GM12878 (cell line): Measurements from ENCODE around the gene PDCD1LG2. TPM values are rescaled to one million over a fixed set of nuclear protein-coding genes. Genes with fewer than 3 reads are reported as not detected.

Source experiments
- ATAC-seq: fragments of 200-7000 bp; cut with Tn5 transposase; 3 replicates; pipeline ENCODE4 v1.9.1; 2020; ENCODE audit warnings: mild to moderate bottlenecking, moderate library complexity
- BruUV-seq: library from RNA; stranded (reverse); fragments of 400-500 nt; replicated peaks from 2 replicates; lab custom pipeline; 2021; lab: Mats Ljungman, UMichigan
- CTCF ChIA-PET: fragments of 300-600 bp; sonication (Branson Sonifier 250); formaldehyde crosslinking; extraction: SDS; loops from one replicate; lab custom pipeline; 2021; ENCODE audit warnings: inconsistent platforms; lab: Yijun Ruan, JAX
- POLR2A ChIA-PET: fragments of 350-600 bp; formaldehyde crosslinking; extraction: SDS; loops from one replicate; lab custom pipeline; 2021; ENCODE audit warnings: inconsistent platforms; lab: Charles Lee
- RAD21 ChIA-PET: fragments of 300-600 bp; sonication (Branson Sonifier 250); formaldehyde crosslinking; loops from one replicate; lab custom pipeline; 2023; ENCODE audit warnings: antibody characterized with exemption; ENCODE audit not compliant: unreplicated experiment; lab: Charles Lee
- SMC1A ChIA-PET: fragments of 300-600 bp; sonication (Branson Sonifier 250); formaldehyde crosslinking; loops from one replicate; lab custom pipeline; 2023; ENCODE audit not compliant: unreplicated experiment, uncharacterized antibody; lab: Charles Lee
- DNase-seq: peaks from one replicate; pipeline ENCODE4 v3.0.0-alpha.2; 2011; ENCODE audit warnings: low read depth, low spot score
- FAIRE-seq: peaks from 3 replicates; lab custom pipeline; 2011; peaks lifted over from hg19 to GRCh38; lab: Jason Lieb, UNC
- H2AFZ ChIP-seq: 2 replicates; pipeline ENCODE4 v1.6.0; 2011; ENCODE audit warnings: low read depth, low read length, control low read depth; ENCODE audit not compliant: control insufficient read depth
- H3K27ac ChIP-seq: 2 replicates; pipeline ENCODE4 v1.5.1; 2011; ENCODE audit warnings: control low read depth; ENCODE audit not compliant: control insufficient read depth, insufficient read depth
- H3K27me3 ChIP-seq, 2 experiments: replicated peaks in 1 of 2; 2 replicates each; pipeline versions ENCODE4 v1.6.0 to v1.6.1; 2011; ENCODE audit warnings: low read length in 1 of 2; ENCODE audit not compliant: control insufficient read depth in 2 of 2, insufficient read depth in 2 of 2
- H3K36me3 ChIP-seq, 2 experiments: 2 replicates each; pipeline ENCODE4 v1.5.1; 2011; ENCODE audit warnings: low read length in 1 of 2; ENCODE audit not compliant: control insufficient read depth in 2 of 2, insufficient read depth in 2 of 2
- H3K4me1 ChIP-seq: 2 replicates; pipeline ENCODE4 v1.6.1; 2011; ENCODE audit warnings: mild to moderate bottlenecking, low read length, moderate library complexity, mixed read lengths; ENCODE audit not compliant: control insufficient read depth, insufficient read depth
- H3K4me2 ChIP-seq: 2 replicates; pipeline ENCODE4 v1.6.0; 2011; ENCODE audit warnings: control low read depth; ENCODE audit not compliant: control insufficient read depth, insufficient read depth
- H3K4me3 ChIP-seq: fragments of 200-600 bp; sonication (generic); 2 replicates; pipeline ENCODE4 v1.5.1; 2016
- H3K79me2 ChIP-seq: 2 replicates; pipeline ENCODE4 v1.6.0; 2011; ENCODE audit warnings: low read length; ENCODE audit not compliant: control insufficient read depth, insufficient read depth
- H3K9ac ChIP-seq: 2 replicates; pipeline ENCODE4 v1.8.0; 2011; ENCODE audit warnings: low read length, control low read depth, mixed read lengths; ENCODE audit not compliant: control insufficient read depth, insufficient read depth
- H3K9me3 ChIP-seq: replicated peaks from 3 replicates; pipeline ENCODE4 v1.5.1; 2011; ENCODE audit warnings: mild to moderate bottlenecking, low read length; ENCODE audit not compliant: control insufficient read depth, insufficient read depth
- H4K20me1 ChIP-seq: 2 replicates; pipeline ENCODE4 v1.6.0; 2011; ENCODE audit not compliant: control insufficient read depth, insufficient read depth
- ATF7 ChIP-seq: fragments of 450-650 bp; IDR thresholded peaks from 2 replicates; pipeline ENCODE4 v1.6.1; 2016; ENCODE audit warnings: low read depth, mild to moderate bottlenecking
- BCL11A ChIP-seq: IDR thresholded peaks from 2 replicates; pipeline ENCODE4 v1.6.1; 2011; ENCODE audit warnings: low read depth, low read length
- DPF2 ChIP-seq: fragments of 450-650 bp; IDR thresholded peaks from 2 replicates; pipeline ENCODE4 v1.6.1; 2017; ENCODE audit warnings: mild to moderate bottlenecking
- EED ChIP-seq: sonication (generic); IDR thresholded peaks from 2 replicates; pipeline ENCODE4 v1.6.1; 2016; ENCODE audit warnings: antibody characterized with exemption, low read depth
- FOXK2 ChIP-seq: fragments of 450-650 bp; IDR thresholded peaks from 2 replicates; pipeline ENCODE4 v1.6.1; 2017; ENCODE audit warnings: mild to moderate bottlenecking, moderate library complexity
- IKZF2 ChIP-seq, 2 experiments: fragments of 450-650 bp; IDR thresholded peaks; 2 replicates each; pipeline ENCODE4 v1.6.1; 2017; ENCODE audit warnings: mild to moderate bottlenecking in 2 of 2, moderate library complexity in 2 of 2
- JUND ChIP-seq: IDR thresholded peaks from 2 replicates; pipeline ENCODE4 v1.6.1; 2012; ENCODE audit warnings: low read depth, mild to moderate bottlenecking, low read length, improper control_type of control experiment, moderate library complexity
- MTA2 ChIP-seq: fragments of 450-650 bp; IDR thresholded peaks from 2 replicates; pipeline ENCODE4 v1.6.1; 2016; ENCODE audit warnings: low read depth, mild to moderate bottlenecking, moderate library complexity
- PAX5 ChIP-seq: IDR thresholded peaks from 2 replicates; pipeline ENCODE4 v1.6.1; 2011; ENCODE audit warnings: low read depth, low read length, borderline replicate concordance
- SPI1 ChIP-seq: IDR thresholded peaks from 2 replicates; pipeline ENCODE4 v1.6.1; 2011; ENCODE audit warnings: low read depth, mild to moderate bottlenecking, low read length, moderate library complexity, borderline replicate concordance; ENCODE audit not compliant: insufficient read depth
- ZNF622 ChIP-seq: fragments of 450-650 bp; IDR thresholded peaks from 2 replicates; pipeline ENCODE4 v1.6.1; 2017; ENCODE audit warnings: mild to moderate bottlenecking, inconsistent platforms
- in situ Hi-C: fragments of 300-500 bp; cut with MboI; formaldehyde crosslinking; loops from 9 replicates; pipeline ENCODE4 v1.14.3; 2018; ENCODE audit warnings: mixed read lengths
- intact Hi-C: fragments of 100-400 bp; cut with micrococcal nuclease; formaldehyde crosslinking; loops from one replicate; pipeline ENCODE4 v1.14.2; 2022; ENCODE audit not compliant: unreplicated experiment
- polyA plus RNA-seq, 11 experiments: library from polyadenylated mRNA; depleted of rRNA in 4 of 11; unstranded in 6 of 11; stranded (reverse) in 5 of 11; fragments of >200 nt; fragmentation: Nextera tagmentation in 4 of 11; fragmentation: Illumina TruSeq in 1 of 11; extraction: Ambion mirVana in 4 of 11; extraction: Trizol in 1 of 11; gene quantifications; 1 replicate in 1 of 11; 2 replicates in 10 of 11; pipeline versions ENCODE4 v1.2.1 to v1.2.3, GENCODE V29; 2011 to 2016; ENCODE audit warnings: inconsistent platforms in 2 of 11, missing spikeins in 2 of 11, low read depth in 1 of 11
- total RNA-seq, 4 experiments: library from RNA; depleted of rRNA in 3 of 4; stranded (reverse); fragments of >200 nt in 3 of 4; fragmentation: Illumina TruSeq in 1 of 4; extraction: Trizol in 1 of 4; gene quantifications; 2 replicates each; pipeline versions ENCODE4 v1.2.1 to v1.2.3, GENCODE V29; 2013 to 2021
- TF ChIP-seq, protein P1 (sequence below): fragments of 450-650 bp; formaldehyde crosslinking; IDR thresholded peaks from 2 replicates; pipeline ENCODE4 v1.5.0; 2022; ENCODE audit warnings: mild to moderate bottlenecking, missing genetic modification characterization
- TF ChIP-seq, protein P2 (sequence below): fragments of 450-650 bp; IDR thresholded peaks from 2 replicates; pipeline ENCODE4 v1.6.1; 2016; ENCODE audit warnings: mild to moderate bottlenecking
- TF ChIP-seq, protein P3 (sequence below): IDR thresholded peaks from 2 replicates; pipeline ENCODE4 v1.6.1; 2011; ENCODE audit warnings: low read depth, low read length, improper control_type of control experiment, borderline replicate concordance
- TF ChIP-seq, protein P4 (sequence below): IDR thresholded peaks from 2 replicates; pipeline ENCODE4 v1.6.1; 2012; ENCODE audit warnings: low read length, inconsistent platforms
- TF ChIP-seq, protein P5 (sequence below), 3 experiments: IDR thresholded peaks in 2 of 3; conservative IDR thresholded peaks in 1 of 3; 2 replicates each; pipeline ENCODE4 v1.5.1; 2011; ENCODE audit warnings: low read depth in 3 of 3, low read length in 3 of 3, mild to moderate bottlenecking in 3 of 3, control low read depth in 2 of 3, moderate library complexity in 2 of 3, inconsistent platforms in 1 of 3, mixed read lengths in 1 of 3; ENCODE audit not compliant: control insufficient read depth in 2 of 3, insufficient read depth in 1 of 3; ENCODE audit errors: extremely low read depth in 1 of 3

The PDCD1LG2 gene
- total and polyA plus RNA-seq, 10 of the 15 experiments (the other 5 are each of a cell fraction or from before 2014, with no cell fraction given) = 1.5 to 37.3 (median 3.0) TPM

DNA sequence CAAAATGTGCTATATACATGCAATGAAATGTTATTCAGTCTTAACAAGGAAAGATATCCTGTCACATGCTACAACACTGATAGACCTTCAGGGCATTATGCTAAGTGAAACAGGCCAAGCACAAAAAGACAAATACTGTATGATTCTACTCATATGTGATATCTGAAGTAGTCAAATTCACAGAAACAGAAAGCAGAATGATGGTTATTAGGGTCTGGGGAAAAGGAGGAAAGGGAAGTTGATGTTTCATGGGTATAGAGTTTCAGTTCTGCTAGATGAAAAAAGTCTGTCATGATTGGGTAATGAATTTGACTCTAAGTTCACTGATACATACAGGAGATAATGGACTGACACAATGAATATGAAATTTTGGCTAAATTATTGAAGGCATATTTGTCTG, 107.4 kb downstream of the PDCD1LG2 start:
- FAIRE-seq = peak; percentile 94
- H3K4me2 ChIP-seq = peak overlapping the region; percentile 66
- intact Hi-C loops = no loop called here
- no peak for TF ChIP-seq ZNF622
- 0 out of 2 replicates have a peak, but pooled peaks have one; percentile 33 for TF ChIP-seq DPF2
- TF ChIP-seq, protein P1, sequence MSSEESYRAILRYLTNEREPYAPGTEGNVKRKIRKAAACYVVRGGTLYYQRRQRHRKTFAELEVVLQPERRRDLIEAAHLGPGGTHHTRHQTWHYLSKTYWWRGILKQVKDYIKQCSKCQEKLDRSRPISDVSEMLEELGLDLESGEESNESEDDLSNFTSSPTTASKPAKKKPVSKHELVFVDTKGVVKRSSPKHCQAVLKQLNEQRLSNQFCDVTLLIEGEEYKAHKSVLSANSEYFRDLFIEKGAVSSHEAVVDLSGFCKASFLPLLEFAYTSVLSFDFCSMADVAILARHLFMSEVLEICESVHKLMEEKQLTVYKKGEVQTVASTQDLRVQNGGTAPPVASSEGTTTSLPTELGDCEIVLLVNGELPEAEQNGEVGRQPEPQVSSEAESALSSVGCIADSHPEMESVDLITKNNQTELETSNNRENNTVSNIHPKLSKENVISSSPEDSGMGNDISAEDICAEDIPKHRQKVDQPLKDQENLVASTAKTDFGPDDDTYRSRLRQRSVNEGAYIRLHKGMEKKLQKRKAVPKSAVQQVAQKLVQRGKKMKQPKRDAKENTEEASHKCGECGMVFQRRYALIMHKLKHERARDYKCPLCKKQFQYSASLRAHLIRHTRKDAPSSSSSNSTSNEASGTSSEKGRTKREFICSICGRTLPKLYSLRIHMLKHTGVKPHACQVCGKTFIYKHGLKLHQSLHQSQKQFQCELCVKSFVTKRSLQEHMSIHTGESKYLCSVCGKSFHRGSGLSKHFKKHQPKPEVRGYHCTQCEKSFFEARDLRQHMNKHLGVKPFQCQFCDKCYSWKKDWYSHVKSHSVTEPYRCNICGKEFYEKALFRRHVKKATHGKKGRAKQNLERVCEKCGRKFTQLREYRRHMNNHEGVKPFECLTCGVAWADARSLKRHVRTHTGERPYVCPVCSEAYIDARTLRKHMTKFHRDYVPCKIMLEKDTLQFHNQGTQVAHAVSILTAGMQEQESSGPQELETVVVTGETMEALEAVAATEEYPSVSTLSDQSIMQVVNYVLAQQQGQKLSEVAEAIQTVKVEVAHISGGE (CRISPR knock-in tag) = no peak
- TF ChIP-seq BCL11A = 0 out of 2 replicates have a peak, but pooled peaks have one; percentile 18
- no peak for TF ChIP-seq FOXK2
- peak; percentile 46; the same call in 1 of the 2 replicates for TF ChIP-seq EED
- TF ChIP-seq, protein P2, sequence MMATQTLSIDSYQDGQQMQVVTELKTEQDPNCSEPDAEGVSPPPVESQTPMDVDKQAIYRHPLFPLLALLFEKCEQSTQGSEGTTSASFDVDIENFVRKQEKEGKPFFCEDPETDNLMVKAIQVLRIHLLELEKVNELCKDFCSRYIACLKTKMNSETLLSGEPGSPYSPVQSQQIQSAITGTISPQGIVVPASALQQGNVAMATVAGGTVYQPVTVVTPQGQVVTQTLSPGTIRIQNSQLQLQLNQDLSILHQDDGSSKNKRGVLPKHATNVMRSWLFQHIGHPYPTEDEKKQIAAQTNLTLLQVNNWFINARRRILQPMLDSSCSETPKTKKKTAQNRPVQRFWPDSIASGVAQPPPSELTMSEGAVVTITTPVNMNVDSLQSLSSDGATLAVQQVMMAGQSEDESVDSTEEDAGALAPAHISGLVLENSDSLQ = peak; percentile 65
- no peak for TF ChIP-seq JUND
- TF ChIP-seq SPI1 = peak; percentile 87
- TF ChIP-seq, protein P3, sequence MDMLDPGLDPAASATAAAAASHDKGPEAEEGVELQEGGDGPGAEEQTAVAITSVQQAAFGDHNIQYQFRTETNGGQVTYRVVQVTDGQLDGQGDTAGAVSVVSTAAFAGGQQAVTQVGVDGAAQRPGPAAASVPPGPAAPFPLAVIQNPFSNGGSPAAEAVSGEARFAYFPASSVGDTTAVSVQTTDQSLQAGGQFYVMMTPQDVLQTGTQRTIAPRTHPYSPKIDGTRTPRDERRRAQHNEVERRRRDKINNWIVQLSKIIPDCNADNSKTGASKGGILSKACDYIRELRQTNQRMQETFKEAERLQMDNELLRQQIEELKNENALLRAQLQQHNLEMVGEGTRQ = no peak; the same call in 1 of the 2 replicates
- TF ChIP-seq PAX5 = 0 out of 2 replicates have a peak, but pooled peaks have one; percentile 25
- TF ChIP-seq ATF7 = peak; percentile 79
- TF ChIP-seq, protein P4, sequence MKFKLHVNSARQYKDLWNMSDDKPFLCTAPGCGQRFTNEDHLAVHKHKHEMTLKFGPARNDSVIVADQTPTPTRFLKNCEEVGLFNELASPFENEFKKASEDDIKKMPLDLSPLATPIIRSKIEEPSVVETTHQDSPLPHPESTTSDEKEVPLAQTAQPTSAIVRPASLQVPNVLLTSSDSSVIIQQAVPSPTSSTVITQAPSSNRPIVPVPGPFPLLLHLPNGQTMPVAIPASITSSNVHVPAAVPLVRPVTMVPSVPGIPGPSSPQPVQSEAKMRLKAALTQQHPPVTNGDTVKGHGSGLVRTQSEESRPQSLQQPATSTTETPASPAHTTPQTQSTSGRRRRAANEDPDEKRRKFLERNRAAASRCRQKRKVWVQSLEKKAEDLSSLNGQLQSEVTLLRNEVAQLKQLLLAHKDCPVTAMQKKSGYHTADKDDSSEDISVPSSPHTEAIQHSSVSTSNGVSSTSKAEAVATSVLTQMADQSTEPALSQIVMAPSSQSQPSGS = peak; percentile 40
- TF ChIP-seq, protein P5, sequence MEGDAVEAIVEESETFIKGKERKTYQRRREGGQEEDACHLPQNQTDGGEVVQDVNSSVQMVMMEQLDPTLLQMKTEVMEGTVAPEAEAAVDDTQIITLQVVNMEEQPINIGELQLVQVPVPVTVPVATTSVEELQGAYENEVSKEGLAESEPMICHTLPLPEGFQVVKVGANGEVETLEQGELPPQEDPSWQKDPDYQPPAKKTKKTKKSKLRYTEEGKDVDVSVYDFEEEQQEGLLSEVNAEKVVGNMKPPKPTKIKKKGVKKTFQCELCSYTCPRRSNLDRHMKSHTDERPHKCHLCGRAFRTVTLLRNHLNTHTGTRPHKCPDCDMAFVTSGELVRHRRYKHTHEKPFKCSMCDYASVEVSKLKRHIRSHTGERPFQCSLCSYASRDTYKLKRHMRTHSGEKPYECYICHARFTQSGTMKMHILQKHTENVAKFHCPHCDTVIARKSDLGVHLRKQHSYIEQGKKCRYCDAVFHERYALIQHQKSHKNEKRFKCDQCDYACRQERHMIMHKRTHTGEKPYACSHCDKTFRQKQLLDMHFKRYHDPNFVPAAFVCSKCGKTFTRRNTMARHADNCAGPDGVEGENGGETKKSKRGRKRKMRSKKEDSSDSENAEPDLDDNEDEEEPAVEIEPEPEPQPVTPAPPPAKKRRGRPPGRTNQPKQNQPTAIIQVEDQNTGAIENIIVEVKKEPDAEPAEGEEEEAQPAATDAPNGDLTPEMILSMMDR (IDR thresholded peaks at IDR 0.05 in 2 of 3, conservative IDR thresholded peaks at IDR 0.05 in 1 of 3; ENCODE audit: control insufficient read depth in 2 of 3, extremely low read depth in 1 of 3, insufficient read depth in 1 of 3, low read depth in 3 of 3, low read length in 3 of 3) = no peak
- peak; percentile 93 to 95 for TF ChIP-seq IKZF2 (IDR thresholded peaks at IDR 0.05)
- peak; percentile 83 for TF ChIP-seq MTA2

More for the DNA sequence above, 107.4 kb downstream of the PDCD1LG2 start:
- no TSS peak for BruUV-seq
- 0 out of 4 replicates have a peak, but pooled peaks cover 0 to 3% of the 10 kb centered on the region in 2 experiments for H3K36me3 ChIP-seq
- peaks cover 31% of the 10 kb centered on the region for H3K79me2 ChIP-seq
- DNase-seq = peak; percentile 92
- H4K20me1 ChIP-seq = no peaks in the 10 kb centered on the region
- ChIA-PET CTCF (no interaction called here), SMC1A (no interaction called here), RAD21 (no interaction called here), POLR2A (no interaction called here)
- in situ Hi-C loops = no loop called here
- peak overlapping the region; percentile 21; the same call in 1 of the 2 replicates for H3K4me3 ChIP-seq
- no peaks in the 10 kb centered on the region for H3K27me3 ChIP-seq
- no peaks in the 10 kb centered on the region; the same call in 1 of the 3 replicates for H3K9me3 ChIP-seq
- peaks cover 18% of the 10 kb centered on the region for H3K4me1 ChIP-seq
- no peak overlapping the region for H3K9ac ChIP-seq
- H2AFZ ChIP-seq = no peak overlapping the region
- ATAC-seq = peak; percentile 96
- H3K27ac ChIP-seq = peak overlapping the region; percentile 90
